ENCODE measurements around the gene ENO2. TPM values are rescaled to one million over a fixed set of nuclear protein-coding genes. Genes with fewer than 3 reads are reported as not detected.

ENO2 gene
- total RNA-seq, 2 experiments from 2014 or later: 85.6 to 103 TPM

- no peak for DNase-seq
- H3K36me3 Mint-ChIP-seq (ENCODE audit: low read depth): peaks cover 49% of the 10 kb centered on the region
- H3K27me3 ChIP-seq (ENCODE audit: control insufficient read depth in 1 of 2, insufficient read depth in 2 of 2, low read length in 2 of 2): no peaks in the 10 kb centered on the region
- no peak overlapping the region for H3K27ac ChIP-seq (ENCODE audit: low read depth in 1 of 2, low read length in 2 of 2)
- no peak for TF ChIP-seq CTCF (IDR thresholded peaks at IDR 0.05)
- no peaks in the 10 kb centered on the region for H3K27me3 Mint-ChIP-seq
- ATAC-seq (ENCODE audit: poor library complexity): no peak
- H3K9me3 Mint-ChIP-seq: no peaks in the 10 kb centered on the region
- peaks cover 48% of the 10 kb centered on the region for H3K36me3 ChIP-seq (ENCODE audit: insufficient read depth, low read length)
- POLR2A ChIA-PET: interaction anchor here (0.7 kb wide), 1 partner anchor 26 kb away, joined by 3 read pairs; no protein-coding TSS in a partner anchor
- peak overlapping the region; percentile 82 for H3K27ac Mint-ChIP-seq
- H3K4me1 Mint-ChIP-seq (ENCODE audit: low read depth): peaks cover 30% of the 10 kb centered on the region
- H3K4me3 Mint-ChIP-seq: no peak overlapping the region
- no peak overlapping the region for H3K4me3 ChIP-seq (ENCODE audit: low read length)
- CTCF ChIA-PET: no interaction called here
- peaks cover 32% of the 10 kb centered on the region for H3K4me1 ChIP-seq (ENCODE audit: insufficient read depth, low read length)
- intact Hi-C loops (cut with DNase I, micrococcal nuclease): no loop called here
- no peaks in the 10 kb centered on the region for H3K9me3 ChIP-seq (ENCODE audit: control insufficient read depth in 1 of 2, insufficient read depth in 1 of 2, low read length in 2 of 2)
These were observed 3.3 kb downstream of the ENO2 start for GRCh38 chr12:6917491-6918231.

GRCh38 chr12:6919588-6919987 is 5.2 kb downstream of the ENO2 start:
- H3K4me1 Mint-ChIP-seq (ENCODE audit: low read depth): peaks cover 19% of the 10 kb centered on the region

GRCh38 chr12:6921539-6921938 is 7.2 kb downstream of the ENO2 start:
- no peak overlapping the region for H3K27ac ChIP-seq (ENCODE audit: low read depth in 1 of 2, low read length in 2 of 2)

More at GRCh38 chr12:6919588-6919987, 5.2 kb downstream of the ENO2 start:
- Mint-ChIP-seq H3K4me3 (no peak overlapping the region), H3K27ac (no peak overlapping the region), H3K27me3 (no peaks in the 10 kb centered on the region), H3K36me3 (ENCODE audit: low read depth) (peaks cover 50% of the 10 kb centered on the region), H3K9me3 (no peaks in the 10 kb centered on the region)
- CTCF ChIA-PET: interaction anchor here (0.6 to 1.6 kb wide), 4 partner anchors 18 to 47 kb away, joined by 3 to 5 read pairs (median 4); no protein-coding TSS in a partner anchor
- no peaks in the 10 kb centered on the region for H3K9me3 ChIP-seq (ENCODE audit: control insufficient read depth in 1 of 2, insufficient read depth in 1 of 2, low read length in 2 of 2)
- H3K4me3 ChIP-seq (ENCODE audit: low read length): no peak overlapping the region
- no peak overlapping the region for H3K27ac ChIP-seq (ENCODE audit: low read depth in 1 of 2, low read length in 2 of 2)
- intact Hi-C loops (cut with DNase I, micrococcal nuclease): no loop called here
- H3K27me3 ChIP-seq (ENCODE audit: control insufficient read depth in 1 of 2, insufficient read depth in 2 of 2, low read length in 2 of 2): no peaks in the 10 kb centered on the region
- peaks cover 26% of the 10 kb centered on the region for H3K4me1 ChIP-seq (ENCODE audit: insufficient read depth, low read length)
- no peak for TF ChIP-seq CTCF (IDR thresholded peaks at IDR 0.05)
- DNase-seq (no peak), ATAC-seq (ENCODE audit: poor library complexity) (no peak)
- peaks cover 63% of the 10 kb centered on the region for H3K36me3 ChIP-seq (ENCODE audit: insufficient read depth, low read length)
- POLR2A ChIA-PET: no interaction called here

More at GRCh38 chr12:6921539-6921938, 7.2 kb downstream of the ENO2 start:
- H3K36me3 ChIP-seq (ENCODE audit: insufficient read depth, low read length): peaks cover 57% of the 10 kb centered on the region
- Mint-ChIP-seq H3K4me1 (ENCODE audit: low read depth) (peaks cover 17% of the 10 kb centered on the region), H3K27me3 (no peaks in the 10 kb centered on the region), H3K36me3 (ENCODE audit: low read depth) (peaks cover 42% of the 10 kb centered on the region), H3K4me3 (no peak overlapping the region), H3K27ac (no peak overlapping the region), H3K9me3 (no peaks in the 10 kb centered on the region)
- no peaks in the 10 kb centered on the region for H3K27me3 ChIP-seq (ENCODE audit: control insufficient read depth in 1 of 2, insufficient read depth in 2 of 2, low read length in 2 of 2)
- DNase-seq (no peak), ATAC-seq (ENCODE audit: poor library complexity) (no peak)
- intact Hi-C loops (cut with DNase I, micrococcal nuclease): loop anchor here (5.0 kb wide), 1 partner anchor 96 kb away; the partner anchor contains the start of gene LPCAT3 (in 2 of the 2)
- POLR2A ChIA-PET: interaction anchor here (0.9 kb wide), 1 partner anchor 22 kb away, joined by 3 read pairs; the partner anchor contains the start of genes C12orf57 and RNU7-1
- CTCF ChIA-PET: interaction anchor here (1.1 to 1.2 kb wide), 2 partner anchors 49 kb away, joined by 4 read pairs; partner anchors contain the start of gene SPSB2
- H3K4me1 ChIP-seq (ENCODE audit: insufficient read depth, low read length): peaks cover 17% of the 10 kb centered on the region
- no peak for TF ChIP-seq CTCF (IDR thresholded peaks at IDR 0.05)
- H3K4me3 ChIP-seq (ENCODE audit: low read length): no peak overlapping the region
- no peaks in the 10 kb centered on the region for H3K9me3 ChIP-seq (ENCODE audit: control insufficient read depth in 1 of 2, insufficient read depth in 1 of 2, low read length in 2 of 2)
